H1 (cell line): ENCODE measurements around the gene MRPL36. TPM values are rescaled to one million over a fixed set of nuclear protein-coding genes. Genes with fewer than 3 reads are reported as not detected.

Experiments used
- CTCF ChIA-PET: fragments of 300-600 bp; sonication (Branson Sonifier 250); formaldehyde crosslinking; loops from one replicate; lab custom pipeline; 2021; ENCODE audit not compliant: partially characterized antibody; lab: Charles Lee
- POLR2A ChIA-PET: fragments of 300-600 bp; sonication (Branson Sonifier 250); formaldehyde crosslinking; loops from one replicate; lab custom pipeline; 2021; ENCODE audit warnings: inconsistent platforms; ENCODE audit not compliant: partially characterized antibody; lab: Charles Lee
- DNase-seq, 2 experiments: peaks; one replicate each; pipeline versions ENCODE4 v3.0.0 to v3.0.0-alpha.2; 2010 to 2022; ENCODE audit warnings: low spot score in 2 of 2, low read depth in 1 of 2, mixed read lengths in 1 of 2
- FAIRE-seq: peaks from 2 replicates; lab custom pipeline; 2011; peaks lifted over from hg19 to GRCh38; lab: Jason Lieb, UNC
- H2AFZ ChIP-seq: 2 replicates; pipeline ENCODE4 v1.8.1; 2012; ENCODE audit warnings: low read length, inconsistent platforms
- H2AK5ac ChIP-seq: 2 replicates; pipeline ENCODE4 v1.6.1; 2013; ENCODE audit warnings: low read depth, low read length
- H2BK120ac ChIP-seq: replicated peaks from 2 replicates; pipeline ENCODE3; 2013; ENCODE audit warnings: low read depth, low read length, inconsistent platforms
- H2BK12ac ChIP-seq: 2 replicates; pipeline ENCODE4 v1.6.1; 2013; ENCODE audit warnings: low read depth, low read length
- H2BK15ac ChIP-seq: 2 replicates; pipeline ENCODE4 v1.6.1; 2013; ENCODE audit warnings: low read length
- H2BK20ac ChIP-seq: 2 replicates; pipeline ENCODE4 v1.6.1; 2013; ENCODE audit warnings: low read length
- H2BK5ac ChIP-seq: 2 replicates; pipeline ENCODE4 v1.6.1; 2013; ENCODE audit warnings: low read depth, low read length
- H3K14ac ChIP-seq: 2 replicates; pipeline ENCODE4 v1.6.1; 2013; ENCODE audit warnings: inconsistent platforms; ENCODE audit not compliant: insufficient read length
- H3K18ac ChIP-seq: 2 replicates; pipeline ENCODE4 v1.6.1; 2013; ENCODE audit warnings: low read length; ENCODE audit errors: extremely low read depth
- H3K23ac ChIP-seq: 2 replicates; pipeline ENCODE4 v1.6.1; 2013; ENCODE audit warnings: inconsistent platforms; ENCODE audit not compliant: insufficient read length
- H3K23me2 ChIP-seq: 2 replicates; pipeline ENCODE4 v1.6.1; 2013; ENCODE audit warnings: low read depth, low read length
- H3K27ac ChIP-seq: 2 replicates; pipeline ENCODE4 v1.6.1; 2011; ENCODE audit warnings: low read depth, low read length, inconsistent platforms
- H3K27me3 ChIP-seq, 4 experiments: replicated peaks in 1 of 4; 1 replicate in 1 of 4; 2 replicates in 3 of 4; pipeline versions ENCODE4 v1.6.1 to v1.8.1; 2011 to 2013; ENCODE audit warnings: low read length in 3 of 4, mild to moderate bottlenecking in 3 of 4, inconsistent platforms in 2 of 4, mixed read lengths in 2 of 4, moderate library complexity in 1 of 4; ENCODE audit not compliant: control insufficient read depth in 3 of 4, insufficient read depth in 3 of 4; ENCODE audit errors: extremely low read depth in 1 of 4
- H3K36me3 ChIP-seq, 4 experiments: 2 replicates each; pipeline versions ENCODE4 v1.6.1 to v1.8.1; 2011 to 2013; ENCODE audit warnings: mild to moderate bottlenecking in 4 of 4, low read length in 3 of 4, moderate library complexity in 2 of 4, control low read depth in 1 of 4, inconsistent platforms in 1 of 4; ENCODE audit not compliant: insufficient read depth in 4 of 4, control insufficient read depth in 2 of 4
- H3K4ac ChIP-seq: replicated peaks from 2 replicates; pipeline ENCODE3; 2013; ENCODE audit warnings: low read length, low read depth, mixed read lengths, inconsistent platforms; ENCODE audit not compliant: insufficient read length
- H3K4me1 ChIP-seq, 4 experiments: replicated peaks in 1 of 4; 1 replicate in 1 of 4; 2 replicates in 3 of 4; pipeline versions ENCODE4 v1.6.1 to v1.8.1; 2011 to 2013; ENCODE audit warnings: low read length in 3 of 4, inconsistent platforms in 2 of 4, mixed read lengths in 1 of 4; ENCODE audit not compliant: insufficient read depth in 4 of 4, control insufficient read depth in 3 of 4
- H3K4me2 ChIP-seq, 2 experiments: 2 replicates each; pipeline versions ENCODE4 v1.6.1 to v1.8.1; 2011 to 2013; ENCODE audit warnings: low read depth in 2 of 2, low read length in 2 of 2, control low read depth in 1 of 2, inconsistent platforms in 1 of 2, mild to moderate bottlenecking in 1 of 2; ENCODE audit not compliant: insufficient read depth in 1 of 2
- H3K4me3 ChIP-seq, 4 experiments: fragments of 200-600, 300-600 bp in 1 of 4; sonication (generic), shearing (Covaris generic), sonication (Bioruptor Twin) in 1 of 4; 2 replicates each; pipeline versions ENCODE4 v1.5.1 to v1.8.1; 2011 to 2016; ENCODE audit warnings: low read length in 4 of 4, low read depth in 3 of 4, control low read depth in 2 of 4, inconsistent platforms in 2 of 4, mild to moderate bottlenecking in 2 of 4, mixed read lengths in 1 of 4, moderate library complexity in 1 of 4; ENCODE audit not compliant: insufficient read depth in 2 of 4; ENCODE audit errors: extremely low read depth in 1 of 4
- H3K56ac ChIP-seq: replicated peaks from 2 replicates; pipeline ENCODE3; 2013; ENCODE audit warnings: low read depth, mild to moderate bottlenecking, mixed read lengths, low read length, inconsistent platforms; ENCODE audit not compliant: insufficient read length
- H3K79me1 ChIP-seq: 2 replicates; pipeline ENCODE4 v1.6.1; 2013; ENCODE audit warnings: low read depth, low read length, control low read depth
- H3K79me2 ChIP-seq, 2 experiments: 2 replicates each; pipeline versions ENCODE4 v1.6.1 to v1.8.1; 2012 to 2013; ENCODE audit warnings: low read length in 2 of 2, mild to moderate bottlenecking in 2 of 2, inconsistent platforms in 1 of 2; ENCODE audit not compliant: insufficient read depth in 2 of 2, control insufficient read depth in 1 of 2
- H3K9ac ChIP-seq, 4 experiments: replicated peaks in 1 of 4; 1 replicate in 1 of 4; 2 replicates in 3 of 4; pipeline versions ENCODE4 v1.6.1 to v1.8.1; 2011 to 2013; ENCODE audit warnings: low read depth in 3 of 4, low read length in 3 of 4, control low read depth in 2 of 4, mild to moderate bottlenecking in 2 of 4, moderate library complexity in 2 of 4, inconsistent platforms in 1 of 4; ENCODE audit errors: extremely low read depth in 1 of 4
- H3K9me3 ChIP-seq, 2 experiments: 2 replicates each; pipeline versions ENCODE4 v1.6.1 to v1.8.1; 2012 to 2013; ENCODE audit warnings: mild to moderate bottlenecking in 2 of 2, moderate library complexity in 2 of 2, control low read depth in 1 of 2, inconsistent platforms in 1 of 2, low read depth in 1 of 2, low read length in 1 of 2, mixed read lengths in 1 of 2; ENCODE audit not compliant: insufficient read depth in 2 of 2
- H4K20me1 ChIP-seq, 2 experiments: replicated peaks in 1 of 2; 2 replicates each; pipeline versions ENCODE3 to v1.8.1; 2011 to 2013; ENCODE audit warnings: inconsistent platforms in 2 of 2, low read length in 2 of 2, mild to moderate bottlenecking in 1 of 2; ENCODE audit not compliant: insufficient read depth in 2 of 2, control insufficient read depth in 1 of 2
- H4K5ac ChIP-seq: 2 replicates; pipeline ENCODE4 v1.6.1; 2013; ENCODE audit warnings: low read length, low read depth, mixed read lengths, inconsistent platforms; ENCODE audit not compliant: insufficient read length
- H4K8ac ChIP-seq: 2 replicates; pipeline ENCODE4 v1.8.0; 2013; ENCODE audit warnings: mild to moderate bottlenecking, moderate library complexity, low read length, inconsistent platforms; ENCODE audit not compliant: insufficient read depth; ENCODE audit errors: extremely low read depth
- H4K91ac ChIP-seq: replicated peaks from 2 replicates; pipeline ENCODE3; 2013; ENCODE audit warnings: low read length, mixed read lengths, inconsistent platforms; ENCODE audit not compliant: insufficient read length
- CBX5 ChIP-seq: fragments of 300-800, 300-1000 bp; sonication (generic); IDR thresholded peaks from 2 replicates; pipeline ENCODE4 v1.7.1; 2016; ENCODE audit warnings: antibody characterized with exemption, low read length, low read depth
- HDAC2 ChIP-seq, 2 experiments: fragments of 300-600 bp in 1 of 2; sonication (generic) in 1 of 2; IDR thresholded peaks; 2 replicates each; pipeline ENCODE4 v1.6.1; 2011 to 2012; ENCODE audit warnings: low read depth in 2 of 2, low read length in 2 of 2, mild to moderate bottlenecking in 2 of 2, moderate library complexity in 2 of 2, borderline replicate concordance in 1 of 2, inconsistent platforms in 1 of 2
- NRF1 ChIP-seq: IDR thresholded peaks from 2 replicates; pipeline ENCODE4 v1.6.1; 2011; ENCODE audit warnings: mild to moderate bottlenecking, low read depth, low read length, improper control_type of control experiment
- RBBP5 ChIP-seq: IDR thresholded peaks from 2 replicates; pipeline ENCODE4 v1.7.1; 2012; ENCODE audit warnings: low read depth, mild to moderate bottlenecking, inconsistent platforms, low read length, moderate library complexity, borderline replicate concordance
- RFX5 ChIP-seq: IDR thresholded peaks from 2 replicates; pipeline ENCODE4 v1.6.1; 2011; ENCODE audit warnings: low read depth, low read length, improper control_type of control experiment, borderline replicate concordance
- SIN3A ChIP-seq, 2 experiments: IDR thresholded peaks in 1 of 2; conservative IDR thresholded peaks in 1 of 2; 2 replicates each; pipeline ENCODE4 v1.6.1; 2011 to 2012; ENCODE audit warnings: low read length in 2 of 2, improper control_type of control experiment in 1 of 2, low read depth in 1 of 2, mild to moderate bottlenecking in 1 of 2
- SIRT6 ChIP-seq: IDR thresholded peaks from one replicate; pipeline ENCODE4 v1.7.1; 2012; ENCODE audit warnings: low read length, inconsistent platforms
- SRF ChIP-seq: IDR thresholded peaks from 2 replicates; pipeline ENCODE4 v1.6.1; 2011; ENCODE audit warnings: mild to moderate bottlenecking, low read depth, low read length, moderate library complexity
- TBP ChIP-seq: IDR thresholded peaks from 2 replicates; pipeline ENCODE4 v1.6.1; 2011; ENCODE audit warnings: low read depth, low read length, improper control_type of control experiment
- WGBS, 2 experiments: shearing (Covaris generic) in 1 of 2; methylation state at CpG; one replicate each; pipeline versions ENCODE4 v1.1.6 to v1.1.7; 2013 to 2015; ENCODE audit warnings: low lambda C conversion rate in 2 of 2, mixed read lengths in 2 of 2, inconsistent platforms in 1 of 2, low coverage in 1 of 2, missing lambda C conversion rate in 1 of 2; ENCODE audit not compliant: insufficient replicate concordance in 2 of 2, insufficient coverage in 1 of 2, insufficient read length in 1 of 2; ENCODE audit errors: extremely low coverage in 1 of 2, missing lambda C conversion rate in 1 of 2; 5-methylcytosine and 5-hydroxymethylcytosine counted together
- polyA plus RNA-seq, 7 experiments: library from polyadenylated mRNA; depleted of rRNA in 3 of 7; stranded (reverse) in 5 of 7; unstranded in 2 of 7; fragments of >200 nt in 5 of 7; fragments of 200-250 nt in 2 of 7; gene quantifications; 1 replicate in 5 of 7; 2 replicates in 1 of 7; 4 replicates in 1 of 7; pipeline versions ENCODE4 v1.2.1 to v1.2.3, GENCODE V29; 2011 to 2013; ENCODE audit warnings: missing spikeins in 2 of 7, mixed read lengths in 2 of 7
- total RNA-seq: library from RNA; stranded (reverse); fragmentation: NEBNext Ultra II Directional; extraction: Animal tissue kit (Norgen Biotek cat#: 25700); gene quantifications from 2 replicates; pipeline ENCODE4 v1.2.1, GENCODE V29; 2021
- TF ChIP-seq, protein P1 (sequence below): IDR thresholded peaks from 2 replicates; pipeline ENCODE4 v1.6.1; 2012; ENCODE audit warnings: low read length, inconsistent platforms

Gene MRPL36
- total and polyA plus RNA-seq, 2 of the 8 experiments (the other 6 are each of a cell fraction or from before 2014, with no cell fraction given): 56.3 to 81.5 TPM

DNA sequence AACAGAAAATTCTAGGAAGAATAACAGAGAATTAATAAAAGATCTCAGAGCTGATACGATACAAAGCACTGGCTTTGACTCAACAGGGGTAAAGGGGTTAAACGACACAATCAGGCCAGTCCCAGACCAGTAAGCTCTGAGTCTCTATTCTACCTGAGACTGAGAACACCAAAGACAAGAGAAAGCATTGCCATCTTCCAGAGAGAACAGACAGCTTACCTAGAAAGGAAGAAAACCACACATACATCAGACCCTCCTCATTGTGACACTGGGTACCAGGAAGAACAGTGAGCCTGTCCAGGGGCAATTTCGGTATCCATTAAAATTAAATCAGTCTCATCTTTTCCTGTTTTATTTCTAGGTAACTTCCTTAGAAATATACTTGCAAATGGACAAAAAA is 41.1 kb downstream of the MRPL36 start:
- H3K9ac ChIP-seq: no peak overlapping the region
- no peaks in the 10 kb centered on the region for H3K27me3 ChIP-seq

More for the DNA sequence above, 41.1 kb downstream of the MRPL36 start:
- H2BK120ac ChIP-seq: no peak overlapping the region
- H3K23me2 ChIP-seq: no peaks in the 10 kb centered on the region
- H2AFZ ChIP-seq: no peak overlapping the region
- no peak for TF ChIP-seq CBX5
- no peak for TF ChIP-seq HDAC2 (IDR thresholded peaks at IDR 0.05; ENCODE audit: borderline replicate concordance in 1 of 2, low read depth in 2 of 2, low read length in 2 of 2)
- no peak for TF ChIP-seq RBBP5
- no peak for TF ChIP-seq RFX5
- TF ChIP-seq SIRT6: no peak
- TF ChIP-seq TBP: no peak
- TF ChIP-seq SRF: no peak
- TF ChIP-seq, protein P1, sequence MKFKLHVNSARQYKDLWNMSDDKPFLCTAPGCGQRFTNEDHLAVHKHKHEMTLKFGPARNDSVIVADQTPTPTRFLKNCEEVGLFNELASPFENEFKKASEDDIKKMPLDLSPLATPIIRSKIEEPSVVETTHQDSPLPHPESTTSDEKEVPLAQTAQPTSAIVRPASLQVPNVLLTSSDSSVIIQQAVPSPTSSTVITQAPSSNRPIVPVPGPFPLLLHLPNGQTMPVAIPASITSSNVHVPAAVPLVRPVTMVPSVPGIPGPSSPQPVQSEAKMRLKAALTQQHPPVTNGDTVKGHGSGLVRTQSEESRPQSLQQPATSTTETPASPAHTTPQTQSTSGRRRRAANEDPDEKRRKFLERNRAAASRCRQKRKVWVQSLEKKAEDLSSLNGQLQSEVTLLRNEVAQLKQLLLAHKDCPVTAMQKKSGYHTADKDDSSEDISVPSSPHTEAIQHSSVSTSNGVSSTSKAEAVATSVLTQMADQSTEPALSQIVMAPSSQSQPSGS: no peak
- TF ChIP-seq NRF1: no peak
- no peak for TF ChIP-seq SIN3A (conservative IDR thresholded peaks at IDR 0.05 in 1 of 2, IDR thresholded peaks at IDR 0.05 in 1 of 2; ENCODE audit: low read depth in 1 of 2, low read length in 2 of 2)
- H2BK12ac ChIP-seq: no peak overlapping the region
- H4K91ac ChIP-seq: no peak overlapping the region
- no peak overlapping the region for H3K56ac ChIP-seq
- no peak overlapping the region for H2BK5ac ChIP-seq
- no peak overlapping the region for H2BK15ac ChIP-seq
- H3K79me1 ChIP-seq: no peaks in the 10 kb centered on the region
- peaks cover 0 to 11% (median 0%) of the 10 kb centered on the region in 4 experiments; a peak in 5 of 7 replicates for H3K4me1 ChIP-seq
- ChIA-PET CTCF (interaction anchor here (0.6 to 2.7 kb wide), 3 partner anchors 21 to 262 kb away, joined by 3 to 11 read pairs (median 4); no protein-coding TSS in a partner anchor), POLR2A (no interaction called here)
- no peak overlapping the region for H4K5ac ChIP-seq
- no peaks in the 10 kb centered on the region for H3K36me3 ChIP-seq
- no peak overlapping the region for H3K4ac ChIP-seq
- DNase-seq: no peak
- no peak overlapping the region for H2AK5ac ChIP-seq
- no peaks in the 10 kb centered on the region for H3K79me2 ChIP-seq
- no peak overlapping the region for H3K23ac ChIP-seq
- no peak overlapping the region for H2BK20ac ChIP-seq
- H3K14ac ChIP-seq: no peak overlapping the region
- H3K27ac ChIP-seq: no peak overlapping the region
- no peak overlapping the region for H3K4me2 ChIP-seq
- peaks cover 0 to 3% of the 10 kb centered on the region in 2 experiments; a peak in 1 of 4 replicates for H3K9me3 ChIP-seq
- 83% methylated on average over 3 of the region's 3 CpGs; no CpG with 5 or more reads in 1 of the 2 experiments for WGBS, 2 experiments
- no peak overlapping the region for H3K18ac ChIP-seq
- FAIRE-seq: no peak
- H4K8ac ChIP-seq: no peak overlapping the region
- H3K4me3 ChIP-seq: no peak overlapping the region
- H4K20me1 ChIP-seq: no peaks in the 10 kb centered on the region
